Measurements from ENCODE around the gene COQ2.
"Not testable (repeated sequence)": the region's sequence is repeated elsewhere in the genome, so short reads cannot be mapped to it uniquely, and the experiment has no call there.

COQ2 gene, protein sequence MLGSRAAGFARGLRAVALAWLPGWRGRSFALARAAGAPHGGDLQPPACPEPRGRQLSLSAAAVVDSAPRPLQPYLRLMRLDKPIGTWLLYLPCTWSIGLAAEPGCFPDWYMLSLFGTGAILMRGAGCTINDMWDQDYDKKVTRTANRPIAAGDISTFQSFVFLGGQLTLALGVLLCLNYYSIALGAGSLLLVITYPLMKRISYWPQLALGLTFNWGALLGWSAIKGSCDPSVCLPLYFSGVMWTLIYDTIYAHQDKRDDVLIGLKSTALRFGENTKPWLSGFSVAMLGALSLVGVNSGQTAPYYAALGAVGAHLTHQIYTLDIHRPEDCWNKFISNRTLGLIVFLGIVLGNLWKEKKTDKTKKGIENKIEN

GRCh38 chr4:83284193-83285054 is at the start of gene COQ2:
COQ2 (minus strand) TSS chr4:83284798; CDS start chr4:83284764, 34 bp downstream.
- peak; percentile 93 for DNase-seq

DNA sequence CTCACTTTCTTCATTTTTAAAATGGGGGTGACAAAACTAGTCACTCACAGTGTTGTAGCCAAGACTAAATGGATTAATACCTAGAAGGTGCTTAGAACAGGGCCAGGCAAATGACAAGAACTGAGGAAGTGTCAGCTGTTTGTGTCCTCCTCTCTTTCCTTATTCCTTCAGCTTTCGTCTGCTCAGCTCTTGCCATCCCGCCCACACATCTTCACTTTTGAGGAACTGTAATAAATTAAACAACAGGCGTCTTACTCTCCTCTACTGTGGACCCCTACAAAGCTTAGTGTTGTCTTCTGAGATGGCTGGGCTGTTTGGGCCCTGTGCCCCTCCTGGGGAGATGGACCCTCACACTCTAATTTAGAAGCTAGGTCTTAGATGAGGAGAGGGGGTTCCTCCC is 47.4 kb upstream of the COQ2 start:
- DNase-seq: no peak

DNA sequence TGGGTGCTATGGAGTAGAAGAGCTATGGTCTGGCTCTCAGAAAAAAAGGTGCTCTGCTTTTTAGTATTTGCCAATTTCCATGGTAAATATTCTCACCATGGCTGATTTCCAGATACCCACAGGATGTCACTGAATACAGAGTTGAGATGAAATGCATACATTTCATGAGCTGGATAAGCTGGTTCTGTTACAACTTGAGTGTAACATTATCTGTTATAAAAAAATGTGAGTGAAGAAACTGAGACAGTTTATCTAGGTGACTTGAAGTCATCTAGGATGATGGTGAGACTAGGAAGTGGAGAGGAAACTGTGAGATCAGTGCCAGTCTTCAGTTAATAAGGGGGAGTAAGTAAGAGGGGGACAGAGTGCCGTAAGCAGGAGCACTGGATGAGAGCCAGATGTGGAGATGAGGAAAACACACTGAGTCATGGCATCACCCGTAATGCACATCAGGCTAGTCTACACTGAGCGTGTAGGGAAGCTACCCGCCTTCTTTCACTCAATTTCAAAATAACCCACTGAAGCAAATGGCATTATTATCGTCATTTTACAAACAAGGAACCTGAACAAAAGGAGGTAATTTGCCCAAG is 45.0 kb upstream of the COQ2 start:
- DNase-seq: no peak

GRCh38 chr4:83328521-83329187 is 44.1 kb upstream of the COQ2 start:
- no peak for DNase-seq

DNA sequence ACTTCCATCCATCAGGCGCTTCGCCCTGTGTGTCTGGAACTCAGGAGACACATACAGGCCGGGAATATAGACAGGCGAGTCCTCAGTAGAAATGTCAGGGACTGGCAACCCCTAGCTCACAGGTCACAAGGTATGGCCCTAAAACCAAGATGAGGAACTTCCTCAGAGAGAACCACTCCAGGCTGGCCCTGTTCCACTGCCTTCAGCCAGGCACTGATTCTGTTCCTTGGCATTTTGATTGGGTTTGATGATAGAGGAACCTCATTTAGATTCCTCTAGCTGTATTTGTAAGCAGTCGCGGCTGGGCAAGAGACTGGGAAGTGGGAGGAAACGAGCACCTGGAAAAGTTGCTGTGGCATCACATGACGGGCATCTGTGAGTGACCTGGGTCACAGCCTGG is 41.9 kb upstream of the COQ2 start:
- no peak for DNase-seq

DNA sequence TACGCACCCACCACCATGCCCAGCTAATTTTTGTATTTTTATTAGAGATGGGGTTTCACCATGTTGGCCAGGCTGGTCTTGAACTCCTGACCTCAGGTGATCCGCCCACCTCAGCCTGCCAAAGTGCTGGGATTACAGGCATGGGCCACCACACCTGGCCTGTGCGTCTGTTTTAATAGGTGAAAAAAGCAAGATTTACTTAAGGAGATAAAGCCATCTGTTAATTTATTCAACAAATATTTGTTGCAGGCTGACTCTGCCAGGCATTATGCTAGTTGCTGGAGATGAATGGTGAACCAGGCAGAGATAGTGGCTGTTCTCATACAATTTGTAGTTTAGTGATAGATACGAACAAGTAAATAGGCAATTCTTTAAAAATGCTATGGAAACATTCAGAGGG is 40.7 kb upstream of the COQ2 start:
- DNase-seq: not testable (repeated sequence)

DNA sequence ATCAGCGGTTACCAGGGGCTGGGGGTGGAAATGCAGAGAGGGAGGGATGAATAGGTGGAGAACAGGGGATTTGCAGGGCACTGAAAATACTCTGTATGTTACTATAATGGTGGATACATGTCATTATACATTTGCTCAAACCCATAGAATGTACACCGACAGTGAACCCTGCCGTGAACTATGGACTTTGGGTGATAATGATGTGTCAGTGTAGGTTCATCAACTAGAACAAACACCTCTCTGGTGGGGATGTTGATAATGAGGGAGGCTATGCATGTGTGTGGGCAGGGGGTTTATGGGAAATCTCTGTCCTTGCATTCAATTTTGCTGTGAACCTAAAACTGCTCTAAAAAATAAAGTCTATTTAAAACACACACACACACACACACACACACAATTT is 38.5 kb upstream of the COQ2 start:
- DNase-seq: no peak

GRCh38 chr4:83320548-83320947 is 36.0 kb upstream of the COQ2 start:
- no peak for DNase-seq

GRCh38 chr4:83318666-83319065 is 34.1 kb upstream of the COQ2 start:
- no peak for DNase-seq

DNA sequence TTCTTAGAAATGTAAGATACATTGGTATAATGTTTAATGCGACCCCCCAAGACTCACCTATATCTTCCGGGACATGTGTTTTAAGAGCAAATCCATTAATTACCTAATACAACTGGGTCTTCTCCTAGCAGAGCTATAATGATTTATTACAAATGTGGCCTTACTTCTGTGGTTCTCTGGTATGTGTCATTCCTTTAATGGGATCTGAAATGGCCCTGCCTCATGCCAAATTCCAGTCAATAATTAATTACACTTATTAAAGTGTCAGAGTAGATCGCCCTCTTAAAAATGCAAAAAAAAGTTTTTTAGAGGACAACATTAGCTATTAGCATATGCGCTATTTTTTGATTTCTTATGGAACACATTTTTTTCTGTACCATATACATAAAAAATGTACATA is 33.1 kb upstream of the COQ2 start:
- no peak for DNase-seq

DNA sequence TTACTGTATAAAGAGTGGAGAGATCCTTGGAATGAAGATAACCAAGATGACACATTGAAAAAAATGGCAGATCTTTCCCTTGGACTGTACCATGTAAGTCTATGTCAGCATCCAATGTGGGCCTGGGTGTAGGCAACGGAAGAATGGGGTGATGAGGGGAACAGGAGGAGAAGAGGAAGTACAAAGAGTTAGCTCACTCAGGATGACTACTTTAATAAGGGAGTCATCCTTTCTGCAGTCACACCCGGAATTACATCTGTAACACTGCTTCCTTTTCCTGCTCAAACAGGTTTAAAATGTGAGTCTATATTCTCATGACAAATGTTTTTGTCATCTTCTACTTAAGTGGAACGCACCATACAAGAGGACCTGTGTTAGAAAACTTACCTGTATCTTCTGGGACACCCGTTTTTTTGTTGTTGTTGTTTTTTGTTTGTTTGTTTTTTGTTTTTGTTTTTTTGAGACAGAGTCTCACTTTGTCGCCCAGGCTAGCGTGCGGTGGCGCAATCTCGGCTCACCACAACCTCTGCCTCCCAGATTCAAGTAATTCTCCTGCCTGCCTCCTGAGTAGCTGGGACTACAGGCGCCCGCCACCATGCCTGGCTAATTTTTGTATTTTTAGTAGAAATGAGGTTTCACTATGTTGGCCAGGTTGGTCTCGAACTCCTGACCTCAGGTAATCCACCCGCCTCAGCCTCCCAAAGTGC is 32.0 kb upstream of the COQ2 start:
- no peak for DNase-seq

DNA sequence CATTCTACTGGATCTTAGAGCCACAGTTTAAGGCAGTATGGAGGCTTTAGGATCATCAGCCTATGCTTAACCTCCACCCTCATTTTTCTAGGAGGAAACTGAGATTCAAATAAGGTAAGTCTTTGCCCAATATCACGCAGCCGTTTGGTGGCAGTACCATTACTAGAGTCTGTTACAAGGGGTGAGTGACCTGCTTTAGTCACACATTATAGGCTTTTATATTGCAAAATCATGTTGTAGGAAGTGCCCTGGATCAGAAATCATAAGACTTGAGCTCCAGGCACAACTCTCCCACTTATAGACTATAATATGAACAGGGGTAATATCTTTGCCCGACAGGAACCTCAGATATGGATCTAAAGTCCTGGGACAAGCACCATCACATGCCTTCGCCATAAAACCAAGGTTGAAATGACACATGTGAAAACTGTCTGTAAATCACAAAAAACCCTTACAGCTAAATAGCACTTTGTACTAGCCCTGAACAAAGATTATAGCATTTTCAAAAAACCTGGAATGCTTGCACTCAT is 30.8 kb upstream of the COQ2 start:
- DNase-seq: no peak

DNA sequence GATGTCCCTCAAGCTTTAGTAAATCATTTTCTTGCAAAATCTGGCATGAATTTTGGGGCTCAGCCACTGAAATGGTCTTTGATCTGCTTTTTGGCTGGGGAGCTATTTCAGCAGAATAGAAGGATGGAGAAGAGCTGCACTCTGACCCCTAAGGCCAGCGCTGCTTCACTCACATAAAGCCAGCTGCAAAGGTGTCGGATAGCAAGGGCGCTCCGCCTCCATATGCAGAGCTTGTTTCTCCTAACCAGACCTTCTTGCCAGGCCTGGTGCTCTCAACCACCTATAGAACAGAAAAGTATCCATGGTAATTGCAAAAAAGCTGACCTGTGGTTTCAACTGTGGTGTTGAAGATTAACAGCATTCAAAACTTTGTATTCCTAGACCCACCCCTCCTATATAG is 24.1 kb upstream of the COQ2 start:
- no peak for DNase-seq

- no peak for DNase-seq
Measured at GRCh38 chr4:83307920-83308319, 23.3 kb upstream of the COQ2 start.

DNA sequence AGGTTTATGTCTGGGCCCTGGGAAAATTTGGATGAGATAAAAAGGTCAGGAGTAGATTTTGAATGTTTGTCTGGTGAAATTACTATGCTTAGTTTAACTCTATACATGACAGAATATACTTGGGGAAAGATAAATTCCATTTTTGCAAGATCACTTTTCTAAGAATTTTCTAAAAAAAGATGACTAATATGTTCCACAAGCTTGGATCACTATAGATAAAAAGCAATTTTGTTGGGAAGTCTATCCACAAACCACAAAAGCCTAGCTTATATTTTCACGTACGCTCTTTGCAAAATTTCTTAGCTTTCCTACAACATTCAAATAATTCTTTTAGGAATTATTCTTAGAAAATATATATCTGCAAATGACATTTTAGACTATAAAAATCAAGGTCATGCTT is 20.6 kb upstream of the COQ2 start:
- DNase-seq: no peak

DNA sequence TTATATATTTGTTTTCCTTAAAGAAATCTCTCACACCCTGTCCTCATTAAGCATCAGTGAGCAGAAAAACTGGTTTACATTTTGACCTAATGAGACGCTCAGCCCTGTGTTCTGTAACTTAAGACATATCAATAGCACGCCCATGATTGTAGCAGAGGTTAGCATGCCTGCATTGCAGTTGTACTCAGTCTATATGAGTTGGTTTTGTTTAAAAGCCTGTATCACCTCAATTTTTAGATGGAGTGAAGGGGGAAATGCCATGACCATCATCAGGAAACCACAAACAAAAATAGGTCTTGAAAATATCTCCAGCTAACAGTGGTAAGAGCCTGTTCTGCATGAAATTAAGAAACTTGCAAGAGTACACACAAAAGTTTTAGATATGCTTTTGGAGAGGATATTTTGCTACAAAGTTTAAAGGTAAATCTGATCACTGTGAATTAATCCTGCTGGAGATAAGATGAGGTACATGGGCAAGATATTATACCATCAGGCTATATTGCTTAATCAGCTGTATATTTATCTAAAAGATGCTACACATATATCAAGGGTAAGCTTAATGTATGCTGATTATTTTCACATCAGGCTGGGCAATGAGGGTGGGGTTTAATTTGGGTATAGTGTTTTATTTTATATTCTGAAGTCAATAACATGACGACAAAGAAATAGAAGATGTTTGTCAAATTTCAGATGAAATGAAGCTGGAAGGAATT is 13.1 kb upstream of the COQ2 start:
- DNase-seq: no peak

- DNase-seq: no peak
Measured at GRCh38 chr4:83293305-83294046, 8.9 kb upstream of the COQ2 start.

- DNase-seq: not testable (repeated sequence)
Measured at GRCh38 chr4:83290059-83290774, 5.6 kb upstream of the COQ2 start.

DNA sequence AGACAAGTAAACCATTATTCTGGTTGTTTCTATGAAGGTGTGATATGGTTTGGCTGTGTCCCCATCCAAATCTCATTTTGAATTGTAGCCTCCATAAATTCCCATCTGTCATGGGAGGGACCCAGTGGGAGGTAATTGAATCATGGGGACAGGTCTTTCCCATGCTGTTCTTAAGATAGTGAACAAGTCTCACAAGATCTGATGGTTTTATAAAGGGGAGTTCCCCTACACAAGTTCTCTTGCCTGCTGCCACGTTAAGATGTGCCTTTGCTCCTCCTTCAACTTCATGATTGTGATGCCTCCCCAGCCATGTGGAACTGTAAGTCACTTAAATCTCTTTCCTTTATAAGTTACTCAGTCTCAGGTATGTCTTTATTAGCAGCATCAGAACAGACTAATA is 3.8 kb upstream of the COQ2 start:
- DNase-seq: not testable (repeated sequence)

DNA sequence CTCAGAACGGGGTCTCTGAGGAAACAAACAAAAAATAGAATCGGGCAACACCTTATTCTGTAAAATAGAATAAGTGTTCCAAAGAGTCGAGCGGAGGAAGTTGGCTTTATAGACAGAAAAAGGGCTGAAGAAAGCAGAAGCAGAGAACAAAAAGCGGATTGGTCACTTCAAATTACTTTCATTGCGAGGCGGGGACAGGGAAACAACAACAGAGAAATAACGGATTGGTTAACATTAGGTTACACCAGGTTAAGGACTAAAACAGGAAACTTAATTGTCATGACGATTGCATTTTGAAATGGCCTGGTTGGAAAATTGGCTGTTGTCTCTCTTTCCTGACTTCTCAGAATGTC is 433 bp upstream of the COQ2 start:
- peak; percentile 70 for DNase-seq

All from CD4-positive, alpha-beta T cell treated with Interleukin-17A for 1 hour (primary cell).